Muscle of leg (tissue), 11 donors: ENCODE results near the gene LRCOL1. TPM values are rescaled to one million over a fixed set of nuclear protein-coding genes. Genes with fewer than 3 reads are reported as not detected.
A peak's percentile ranks its signal among the peaks of the same experiment; 100 is the strongest.

ENCODE experiments used
- DNase-seq: peaks from one replicate; pipeline ENCODE4 v3.0.0; 2013
- H3K27ac ChIP-seq: one replicate; pipeline ENCODE4 v1.5.1; 2013; ENCODE audit warnings: mild to moderate bottlenecking, low read length, control low read depth
- H3K27me3 ChIP-seq: one replicate; pipeline ENCODE4 v1.6.1; 2013; ENCODE audit warnings: low read length; ENCODE audit not compliant: control insufficient read depth, insufficient read depth
- H3K36me3 ChIP-seq: one replicate; pipeline ENCODE4 v1.6.1; 2013; ENCODE audit warnings: low read length; ENCODE audit not compliant: control insufficient read depth, insufficient read depth
- H3K4me1 ChIP-seq: one replicate; pipeline ENCODE4 v1.6.1; 2013; ENCODE audit warnings: low read length; ENCODE audit not compliant: control insufficient read depth, insufficient read depth
- H3K4me3 ChIP-seq: one replicate; pipeline ENCODE4 v1.5.1; 2013; ENCODE audit warnings: low read length, control low read depth
- H3K9me3 ChIP-seq: replicated peaks from 2 replicates; pipeline ENCODE4 v1.6.1; 2013; ENCODE audit warnings: low read depth, low read length; ENCODE audit not compliant: control insufficient read depth
- WGBS: methylation state at CpG from one replicate; pipeline ENCODE4 v1.1.5; 2013; ENCODE audit warnings: missing lambda C conversion rate; ENCODE audit not compliant: insufficient coverage; 5-methylcytosine and 5-hydroxymethylcytosine counted together
- polyA plus RNA-seq, 8 donors: library from polyadenylated mRNA; unstranded; fragments of 120-200 nt; gene quantifications; one replicate each; pipeline versions ENCODE4 v1.2.1 to v1.2.3, GENCODE V29; 2013; ENCODE audit warnings: inconsistent platforms in 1 of 8, low replicate concordance in 1 of 8; ENCODE audit not compliant: insufficient read length in 8 of 8, insufficient read depth in 1 of 8
- total RNA-seq: library from RNA; stranded (reverse); fragments of 120-200 nt; gene quantifications from one replicate; pipeline ENCODE4 v1.2.4, GENCODE V29; 2013

The LRCOL1 gene
- total and polyA plus RNA-seq, 9 donors, result 0.13 to 0.64 (median 0.22) TPM; not detected in 2

DNA sequence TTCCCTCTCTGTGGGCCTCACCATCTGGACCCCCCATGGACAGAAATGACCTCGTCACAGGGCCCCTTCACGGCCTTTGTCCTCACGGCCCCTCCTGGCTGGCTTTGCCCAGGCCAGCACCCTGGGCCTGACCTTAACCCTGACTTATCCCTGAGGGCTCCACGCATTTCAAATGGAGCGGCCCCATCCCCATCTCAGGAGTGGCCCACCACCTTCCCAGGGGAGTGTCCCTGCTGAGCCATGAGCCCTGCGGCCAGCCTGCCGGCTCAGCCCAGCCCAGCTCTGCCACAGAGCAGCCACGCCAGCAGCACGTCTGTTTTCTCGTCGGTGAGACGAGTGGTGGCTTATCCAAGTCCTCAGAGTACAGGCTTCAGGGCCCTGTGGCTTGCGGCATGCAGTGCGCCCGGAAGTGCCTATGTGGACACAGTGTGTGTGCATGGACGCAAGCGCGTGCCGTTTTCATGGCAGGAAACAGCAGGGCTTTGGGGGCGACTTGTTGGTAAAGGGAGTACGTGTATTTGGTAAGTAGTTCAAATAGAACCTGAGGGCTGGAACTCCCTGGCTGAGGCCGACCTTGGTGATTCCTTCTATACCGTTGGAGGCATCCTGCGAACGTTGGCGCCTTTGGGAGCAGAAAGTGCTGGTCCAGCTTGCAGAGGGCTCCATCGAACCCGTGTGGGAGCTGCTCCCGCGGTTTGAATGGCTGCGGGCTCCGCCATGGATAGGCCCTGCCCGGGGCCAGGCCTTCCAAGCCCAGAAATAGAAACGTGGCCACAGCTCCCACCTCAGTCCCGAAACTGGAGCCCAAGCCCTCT, 52.1 kb downstream of the LRCOL1 start:
- Histone ChIP-seq H3K4me3 (no peak overlapping the region), H3K27ac (no peak overlapping the region), H3K9me3 (no peaks in the 10 kb centered on the region), H3K36me3 (peaks cover 10% of the 10 kb centered on the region), H3K27me3 (peaks cover 4% of the 10 kb centered on the region), H3K4me1 (peaks cover 24% of the 10 kb centered on the region)
- 77% methylated on average over 35 of the region's 35 CpGs for WGBS
- DNase-seq, result no peak

DNA sequence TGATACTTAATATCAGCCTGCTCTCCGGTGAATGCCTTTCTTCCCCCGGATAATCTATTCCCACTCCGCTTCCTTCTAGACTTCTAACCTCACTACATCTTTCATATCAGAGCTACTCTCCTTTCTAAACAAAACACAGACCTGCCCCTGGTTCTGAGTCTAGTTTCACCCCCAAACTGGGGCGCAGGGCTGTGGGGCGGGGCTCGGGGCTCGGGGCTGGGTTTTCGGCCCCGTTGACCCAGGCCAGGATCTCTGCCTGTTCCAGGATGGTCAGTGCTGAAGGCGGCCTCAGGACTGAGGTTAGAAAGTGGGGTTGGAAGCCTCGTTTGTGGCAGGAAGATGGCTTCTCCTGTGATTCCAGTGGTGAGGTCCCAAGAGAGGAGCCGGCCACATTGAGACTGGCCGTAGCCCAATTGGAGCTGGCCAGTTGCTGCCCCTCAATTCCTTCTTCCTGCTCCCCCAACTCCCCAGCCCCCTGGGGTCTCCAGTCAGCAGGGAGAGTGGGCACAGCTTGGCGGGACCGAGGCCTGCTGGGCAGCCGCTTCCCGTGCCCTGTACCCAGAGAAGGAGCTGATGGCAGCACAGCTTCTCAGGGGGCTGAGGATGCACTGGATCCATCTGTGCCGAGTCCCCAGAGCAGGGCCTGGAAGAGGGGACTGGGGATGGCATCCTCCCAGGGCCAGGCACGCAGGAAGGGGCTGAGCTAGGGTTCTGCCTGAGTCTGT, 52.9 kb downstream of the LRCOL1 start:
- Histone ChIP-seq H3K36me3 (peaks cover 16% of the 10 kb centered on the region), H3K4me1 (peaks cover 24% of the 10 kb centered on the region), H3K4me3 (no peak overlapping the region), H3K27me3 (peaks cover 4% of the 10 kb centered on the region), H3K27ac (no peak overlapping the region), H3K9me3 (no peaks in the 10 kb centered on the region)
- DNase-seq, result no peak
- 79% methylated on average over 17 of the region's 19 CpGs for WGBS

GRCh38 chr12:132556801-132557200, 53.6 kb downstream of the LRCOL1 start:
- H3K9me3 ChIP-seq, result no peaks in the 10 kb centered on the region
- 89% methylated on average over 13 of the region's 17 CpGs for WGBS
- no peak for DNase-seq
- no peak overlapping the region for H3K4me3 ChIP-seq
- peaks cover 4% of the 10 kb centered on the region for H3K27me3 ChIP-seq
- peaks cover 22% of the 10 kb centered on the region for H3K4me1 ChIP-seq
- peaks cover 16% of the 10 kb centered on the region for H3K36me3 ChIP-seq
- H3K27ac ChIP-seq, result no peak overlapping the region

GRCh38 chr12:132556216-132556615, 54.2 kb downstream of the LRCOL1 start:
- no peak overlapping the region for H3K27ac ChIP-seq
- peaks cover 16% of the 10 kb centered on the region for H3K36me3 ChIP-seq
- no peak for DNase-seq
- H3K4me3 ChIP-seq, result no peak overlapping the region
- H3K27me3 ChIP-seq, result peaks cover 4% of the 10 kb centered on the region
- peaks cover 19% of the 10 kb centered on the region for H3K4me1 ChIP-seq
- WGBS, result 93% methylated on average over 9 of the region's 16 CpGs
- H3K9me3 ChIP-seq, result no peaks in the 10 kb centered on the region

GRCh38 chr12:132555686-132556085, 54.7 kb downstream of the LRCOL1 start:
- no peak for DNase-seq
- Histone ChIP-seq H3K4me1 (peaks cover 16% of the 10 kb centered on the region), H3K9me3 (no peaks in the 10 kb centered on the region), H3K27me3 (peaks cover 2% of the 10 kb centered on the region), H3K36me3 (peaks cover 16% of the 10 kb centered on the region), H3K4me3 (no peak overlapping the region), H3K27ac (no peak overlapping the region)
- 88% methylated on average over 10 of the region's 13 CpGs for WGBS

GRCh38 chr12:132554845-132555630, 55.3 kb downstream of the LRCOL1 start:
- WGBS, result 81% methylated on average over 40 of the region's 53 CpGs
- Histone ChIP-seq H3K27ac (no peak overlapping the region), H3K4me3 (no peak overlapping the region), H3K9me3 (no peaks in the 10 kb centered on the region), H3K4me1 (peaks cover 20% of the 10 kb centered on the region), H3K36me3 (peaks cover 16% of the 10 kb centered on the region), H3K27me3 (peaks cover 2% of the 10 kb centered on the region)
- DNase-seq, result peak; percentile 30

Other genes starting within 250 kb of the LRCOL1 start
- gene FBRSL1, start 120.4 kb downstream of the LRCOL1 start, total RNA-seq, result 6.9 TPM
- 10 to 100 TPM; 31.8 to 72.9 (median 54.8) TPM for gene FBRSL1, start 120.4 kb downstream of the LRCOL1 start, polyA plus RNA-seq
- not detected for gene P2RX2, start 8.2 kb upstream of the LRCOL1 start, total RNA-seq
- gene P2RX2, start 8.2 kb upstream of the LRCOL1 start, polyA plus RNA-seq, result 1 to 10 TPM in 1 of 8 donors, under 1 TPM in 2, not detected in 5; 0.12 to 1.5 (median 0.23) TPM
- gene POLE, start 76.8 kb upstream of the LRCOL1 start, total RNA-seq, result 21.5 TPM
- gene POLE, start 76.8 kb upstream of the LRCOL1 start, polyA plus RNA-seq, result 10 to 100 TPM; 25.8 to 43.2 (median 31.9) TPM
- 27.8 TPM for gene PXMP2, start 77.0 kb upstream of the LRCOL1 start, total RNA-seq
- gene PXMP2, start 77.0 kb upstream of the LRCOL1 start, polyA plus RNA-seq, result 10 to 100 TPM; 17.7 to 28.9 (median 22.4) TPM
- 22.7 TPM for gene PGAM5, start 100.3 kb upstream of the LRCOL1 start, total RNA-seq
- 10 to 100 TPM; 16.8 to 25.8 (median 20.9) TPM for gene PGAM5, start 100.3 kb upstream of the LRCOL1 start, polyA plus RNA-seq
- 37.3 TPM for gene ANKLE2, start 151.2 kb upstream of the LRCOL1 start, total RNA-seq
- gene ANKLE2, start 151.2 kb upstream of the LRCOL1 start, polyA plus RNA-seq, result 10 to 100 TPM; 37.3 to 49.4 (median 42.4) TPM
- gene GOLGA3, start 218.3 kb upstream of the LRCOL1 start, total RNA-seq, result 53.6 TPM
- 10 to 100 TPM; 31.3 to 57.9 (median 40.2) TPM for gene GOLGA3, start 218.3 kb upstream of the LRCOL1 start, polyA plus RNA-seq